Adrenal gland (tissue), 5 donors: ENCODE measurements around the gene ACE.

Source experiments
- CTCF ChIP-seq, 6 experiments: fragments of 450-650 bp in 4 of 6; fragments of 200-600 bp in 2 of 6; sonication (generic) in 1 of 6; IDR thresholded peaks; 1 replicate in 5 of 6; 2 replicates in 1 of 6; pipeline versions ENCODE4 v1.5.1 to v1.8.0; 2016 to 2021; ENCODE audit warnings: antibody characterized with exemption in 6 of 6, mild to moderate bottlenecking in 2 of 6, moderate library complexity in 1 of 6
- POLR2A ChIP-seq, 2 donors: fragments of 450-650 bp; IDR thresholded peaks; one replicate each; pipeline ENCODE4 v1.6.1; 2017; ENCODE audit warnings: antibody characterized with exemption in 2 of 2, mild to moderate bottlenecking in 2 of 2, moderate library complexity in 1 of 2
- donor health status: DM: no; HTN: no; CAD: no.

- TF ChIP-seq POLR2A (IDR thresholded peaks at IDR 0.05): peak in 1 of 2 donors; percentile 1
- no peak for TF ChIP-seq CTCF (IDR thresholded peaks at IDR 0.05)
These were observed 31.3 kb upstream of the ACE start for GRCh38 chr17:63445571-63445953.
